ENCODE data around the gene OCIAD1.
A peak's percentile ranks its signal among the peaks of the same experiment; 100 is the strongest.
"Not testable (repeated sequence)": the region's sequence is repeated elsewhere in the genome, so short reads cannot be mapped to it uniquely, and the experiment has no call there.

Gene OCIAD1

GRCh38 chr4:48821431-48821830 is 9.5 kb upstream of the OCIAD1 start:
- DNase-seq = not testable (repeated sequence)

GRCh38 chr4:48827622-48828021 is 3.3 kb upstream of the OCIAD1 start:
- DNase-seq = no peak

- DNase-seq = peak; percentile 18
Measured at GRCh38 chr4:48831532-48832030, 693 bp downstream of the OCIAD1 start.

GRCh38 chr4:48832571-48832970 is 1.7 kb downstream of the OCIAD1 start:
- DNase-seq = no peak

GRCh38 chr4:48836658-48837057 is 5.8 kb downstream of the OCIAD1 start:
- no peak for DNase-seq

GRCh38 chr4:48841045-48841827 is 10.3 kb downstream of the OCIAD1 start:
- DNase-seq = no peak

- DNase-seq = no peak
Measured at GRCh38 chr4:48844843-48845242, 14.0 kb downstream of the OCIAD1 start.

- DNase-seq = not testable (repeated sequence)
Measured at GRCh38 chr4:48848799-48849198, 17.9 kb downstream of the OCIAD1 start.

- peak; percentile 13 for DNase-seq
Measured at GRCh38 chr4:48851651-48852050, 20.8 kb downstream of the OCIAD1 start.

GRCh38 chr4:48853604-48854394 is 22.9 kb downstream of the OCIAD1 start:
- DNase-seq = no peak

- DNase-seq = no peak
Measured at GRCh38 chr4:48854395-48854683, 23.5 kb downstream of the OCIAD1 start.

GRCh38 chr4:48854982-48855381 is 24.1 kb downstream of the OCIAD1 start:
- DNase-seq = no peak

- DNase-seq = no peak
Measured at GRCh38 chr4:48858130-48858529, 27.2 kb downstream of the OCIAD1 start.

GRCh38 chr4:48862038-48862437 is 31.1 kb downstream of the OCIAD1 start:
- no peak for DNase-seq

- no peak for DNase-seq
Measured at GRCh38 chr4:48862661-48863060, 31.8 kb downstream of the OCIAD1 start.

- no peak for DNase-seq
Measured at GRCh38 chr4:48863728-48864127, 32.8 kb downstream of the OCIAD1 start.

GRCh38 chr4:48864696-48865095 is 33.8 kb downstream of the OCIAD1 start:
- DNase-seq = not testable (repeated sequence)

GRCh38 chr4:48877827-48878535 is 47.1 kb downstream of the OCIAD1 start:
- no peak for DNase-seq

- DNase-seq = no peak
Measured at GRCh38 chr4:48879561-48880442, 48.9 kb downstream of the OCIAD1 start.

GRCh38 chr4:48881646-48882045 is 50.8 kb downstream of the OCIAD1 start:
- not testable (repeated sequence) for DNase-seq

- DNase-seq = not testable (repeated sequence)
Measured at GRCh38 chr4:48889750-48890149, 58.9 kb downstream of the OCIAD1 start.

GRCh38 chr4:48891028-48891619 is 60.2 kb downstream of the OCIAD1 start:
- DNase-seq = no peak
